K562 (cell line): ENCODE data around the gene ZBTB20. TPM values are rescaled to one million over a fixed set of nuclear protein-coding genes. Genes with fewer than 3 reads are reported as not detected.

Source experiments
- ATAC-seq: fragments of 200-7000 bp; cut with Tn5 transposase; 3 replicates; pipeline ENCODE4 v1.9.1; 2020; ENCODE audit warnings: moderate library complexity
- BruUV-seq: library from RNA; stranded (reverse); fragments of 400-500 nt; replicated peaks from 2 replicates; lab custom pipeline; 2021; lab: Mats Ljungman, UMichigan
- CTCF ChIA-PET: fragments of 300-600 bp; formaldehyde crosslinking; extraction: SDS; loops from one replicate; lab custom pipeline; 2021; ENCODE audit warnings: low intra/inter-chr PET ratio; lab: Yijun Ruan, JAX
- POLR2A ChIA-PET: fragments of 300-600, 350-650 bp; sonication (Branson Sonifier 250); formaldehyde crosslinking; extraction: SDS; loops from one replicate; lab custom pipeline; 2021; ENCODE audit warnings: antibody characterized with exemption, inconsistent platforms; lab: Yijun Ruan, JAX
- DNase-seq, 4 experiments: peaks; one replicate each; pipeline versions ENCODE4 v3.0.0 to v3.0.0-alpha.2; 2011 to 2018; ENCODE audit warnings: low spot score in 3 of 4, mixed read lengths in 3 of 4; ENCODE audit errors: extremely low read depth in 1 of 4
- FAIRE-seq: peaks from 2 replicates; lab custom pipeline; 2011; peaks lifted over from hg19 to GRCh38; lab: Jason Lieb, UNC
- H2AFZ ChIP-seq: 2 replicates; pipeline ENCODE4 v1.6.0; 2011; ENCODE audit warnings: low read depth, low read length, control low read depth, inconsistent platforms
- H3K27ac ChIP-seq: fragments of 200-600 bp; 3 replicates; pipeline ENCODE4 v1.8.0; 2011; ENCODE audit warnings: low read depth, mild to moderate bottlenecking, control low read depth, inconsistent platforms, low read length, moderate library complexity, mixed read lengths; ENCODE audit errors: extremely low read depth
- H3K27me3 ChIP-seq, 2 experiments: fragments of 300-600 bp in 1 of 2; 2 replicates in 1 of 2; 3 replicates in 1 of 2; pipeline versions ENCODE4 v1.6.0 to v1.8.0; 2011; ENCODE audit warnings: inconsistent platforms in 2 of 2, low read length in 2 of 2, mild to moderate bottlenecking in 1 of 2, mixed read lengths in 1 of 2, moderate library complexity in 1 of 2; ENCODE audit not compliant: control insufficient read depth in 2 of 2, insufficient read depth in 2 of 2
- H3K36me3 ChIP-seq: fragments of 300-600 bp; 3 replicates; pipeline ENCODE4 v1.8.0; 2011; ENCODE audit warnings: mild to moderate bottlenecking, low read length, inconsistent platforms; ENCODE audit not compliant: control insufficient read depth, insufficient read depth
- H3K4me1 ChIP-seq, 2 experiments: fragments of 200-600 bp in 1 of 2; replicated peaks in 1 of 2; 2 replicates in 1 of 2; 3 replicates in 1 of 2; pipeline versions ENCODE4 v1.5.1 to v1.8.0; 2011; ENCODE audit warnings: inconsistent platforms in 2 of 2, low read length in 2 of 2, mild to moderate bottlenecking in 1 of 2, mixed read lengths in 1 of 2, moderate library complexity in 1 of 2; ENCODE audit not compliant: control insufficient read depth in 2 of 2, insufficient read depth in 2 of 2
- H3K4me2 ChIP-seq: 2 replicates; pipeline ENCODE4 v1.6.1; 2011; ENCODE audit warnings: low read length, control low read depth, inconsistent platforms, mixed read lengths; ENCODE audit not compliant: insufficient read depth
- H3K4me3 ChIP-seq: fragments of 200-600 bp; sonication (generic), shearing (Covaris generic); 2 replicates; pipeline ENCODE4 v1.5.1; 2016; ENCODE audit warnings: control low read depth, inconsistent platforms
- H3K79me2 ChIP-seq: fragments of 200-600 bp; 3 replicates; pipeline ENCODE4 v1.8.0; 2011; ENCODE audit warnings: low read length, inconsistent platforms; ENCODE audit not compliant: control insufficient read depth, insufficient read depth
- H3K9ac ChIP-seq, 2 experiments: 2 replicates each; pipeline versions ENCODE4 v1.6.0 to v1.6.1; 2011; ENCODE audit warnings: low read depth in 2 of 2, low read length in 2 of 2, control low read depth in 1 of 2, inconsistent platforms in 1 of 2, mild to moderate bottlenecking in 1 of 2, mixed read lengths in 1 of 2; ENCODE audit not compliant: insufficient read depth in 1 of 2
- H3K9me1 ChIP-seq: one replicate; pipeline ENCODE4 v1.6.0; 2011; ENCODE audit warnings: inconsistent platforms, mild to moderate bottlenecking, low read length, moderate library complexity; ENCODE audit not compliant: control insufficient read depth, insufficient read depth
- H3K9me3 ChIP-seq: replicated peaks from 2 replicates; pipeline ENCODE4 v1.5.1; 2011; ENCODE audit warnings: low read depth, low read length, inconsistent platforms; ENCODE audit not compliant: control insufficient read depth, insufficient read depth
- H4K20me1 ChIP-seq: replicated peaks from 2 replicates; pipeline ENCODE4 v1.6.1; 2011; ENCODE audit warnings: low read length, inconsistent platforms, mixed read lengths; ENCODE audit not compliant: control insufficient read depth, insufficient read depth
- CBX5 ChIP-seq: IDR thresholded peaks from 2 replicates; pipeline ENCODE4 v1.6.1; 2014; ENCODE audit warnings: low read depth, borderline replicate concordance
- CHD2 ChIP-seq: IDR thresholded peaks from 2 replicates; pipeline ENCODE4 v1.6.1; 2011; ENCODE audit warnings: low read depth, low read length
- COPS2 ChIP-seq: fragments of 450-650 bp; conservative IDR thresholded peaks from 2 replicates; pipeline ENCODE4 v1.6.1; 2016; ENCODE audit warnings: mild to moderate bottlenecking, moderate library complexity
- LARP7 ChIP-seq: fragments of 450-650 bp; IDR thresholded peaks from 2 replicates; pipeline ENCODE4 v1.6.1; 2016
- POLR2A ChIP-seq: fragments of 450-650 bp; conservative IDR thresholded peaks from 2 replicates; pipeline ENCODE4 v1.6.1; 2016
- PTBP1 ChIP-seq: fragments of 200-400 bp; formaldehyde crosslinking; IDR thresholded peaks from 2 replicates; pipeline ENCODE4 v1.6.1; 2017; ENCODE audit warnings: low read depth, low read length
- RAD51 ChIP-seq: fragments of 450-650 bp; IDR thresholded peaks from 2 replicates; pipeline ENCODE4 v1.7.1; 2016; ENCODE audit warnings: low read depth, mild to moderate bottlenecking, borderline replicate concordance
- SAFB ChIP-seq: fragments of 200-400 bp; formaldehyde crosslinking; IDR thresholded peaks from 2 replicates; pipeline ENCODE4 v1.6.1; 2017; ENCODE audit warnings: low read depth, low read length, borderline replicate concordance
- SAP30 ChIP-seq: fragments of 200-600 bp; sonication (generic); IDR thresholded peaks from 2 replicates; pipeline ENCODE4 v1.6.1; 2012; ENCODE audit warnings: borderline replicate concordance, low read depth, mild to moderate bottlenecking, moderate library complexity, low read length, control low read depth, inconsistent platforms; ENCODE audit not compliant: insufficient read depth, poor library complexity, severe bottlenecking
- ZC3H8 ChIP-seq: fragments of 450-650 bp; IDR thresholded peaks from 2 replicates; pipeline ENCODE4 v1.6.1; 2017
- ZNF354B ChIP-seq: fragments of 250-450 bp; sonication (Bioruptor Pico); IDR thresholded peaks from 2 replicates; pipeline ENCODE4 v1.4.0; 2020
- ZNF507 ChIP-seq: conservative IDR thresholded peaks from 2 replicates; pipeline ENCODE4 v1.6.1; 2017; ENCODE audit warnings: missing genetic modification characterization, missing compliant biosample characterization
- ZNF586 ChIP-seq: fragments of 450-650 bp; formaldehyde crosslinking; conservative IDR thresholded peaks from 2 replicates; pipeline ENCODE4 v1.4.0; 2020; ENCODE audit warnings: mild to moderate bottlenecking, moderate library complexity
- WGBS: fragments of 100-300 bp; shearing (Covaris generic); methylation state at CpG from one replicate; pipeline ENCODE4 v1.1.6; 2016; ENCODE audit warnings: low coverage, mixed read lengths; ENCODE audit not compliant: insufficient coverage; ENCODE audit errors: missing lambda C conversion rate; 5-methylcytosine and 5-hydroxymethylcytosine counted together
- in situ Hi-C: fragments of 300-500 bp; cut with MboI; formaldehyde crosslinking; loops from 4 replicates; pipeline ENCODE4 v1.15.0; 2018; ENCODE audit warnings: inconsistent platforms, mixed read lengths
- intact Hi-C: fragments of 100-400 bp; cut with micrococcal nuclease; formaldehyde crosslinking; loops from 2 replicates; pipeline ENCODE4 v1.14.2; 2022
- polyA plus RNA-seq, 8 experiments: library from polyadenylated mRNA; depleted of rRNA in 4 of 8; stranded (reverse) in 5 of 8; unstranded in 3 of 8; fragments of >200 nt; fragmentation: Nextera tagmentation in 2 of 8; fragmentation: Illumina TruSeq in 1 of 8; extraction: Ambion mirVana in 2 of 8; extraction: Trizol in 1 of 8; gene quantifications; 2 replicates each; pipeline versions ENCODE4 v1.2.1 to v1.2.3, GENCODE V29; 2011 to 2014; ENCODE audit warnings: inconsistent platforms in 1 of 8, missing spikeins in 1 of 8
- total RNA-seq, 7 experiments: library from RNA; depleted of rRNA in 6 of 7; stranded (reverse); fragments of >200 nt in 6 of 7; fragmentation: Illumina TruSeq in 2 of 7; extraction: Trizol in 2 of 7; gene quantifications; 2 replicates each; pipeline versions ENCODE4 v1.2.1 to v1.2.3, GENCODE V29; 2011 to 2021; ENCODE audit warnings: low replicate concordance in 1 of 7
- TF ChIP-seq, protein P1 (sequence below): sonication (generic); formaldehyde crosslinking; IDR thresholded peaks from 2 replicates; pipeline ENCODE4 v1.8.0; 2022; ENCODE audit warnings: mild to moderate bottlenecking, missing genetic modification reagents
- TF ChIP-seq, protein P2 (sequence below): sonication (generic); formaldehyde crosslinking; IDR thresholded peaks from 2 replicates; pipeline ENCODE4 v1.9.0; 2022; ENCODE audit warnings: mild to moderate bottlenecking, missing genetic modification reagents
- TF ChIP-seq, protein P3 (sequence below), 2 experiments: fragments of 200-800 bp in 1 of 2; sonication (Bioruptor generic) in 1 of 2; sonication (generic) in 1 of 2; formaldehyde crosslinking in 1 of 2; IDR thresholded peaks in 1 of 2; conservative IDR thresholded peaks in 1 of 2; 2 replicates each; pipeline versions ENCODE4 v1.5.0 to v1.6.1; 2016 to 2020; ENCODE audit warnings: missing compliant biosample characterization in 1 of 2, missing genetic modification characterization in 1 of 2, missing genetic modification reagents in 1 of 2

The ZBTB20 gene
- total and polyA plus RNA-seq, 9 of the 15 experiments (the other 6 are each of a cell fraction or from before 2014, with no cell fraction given) = 0.17 to 1.7 (median 0.45) TPM

DNA sequence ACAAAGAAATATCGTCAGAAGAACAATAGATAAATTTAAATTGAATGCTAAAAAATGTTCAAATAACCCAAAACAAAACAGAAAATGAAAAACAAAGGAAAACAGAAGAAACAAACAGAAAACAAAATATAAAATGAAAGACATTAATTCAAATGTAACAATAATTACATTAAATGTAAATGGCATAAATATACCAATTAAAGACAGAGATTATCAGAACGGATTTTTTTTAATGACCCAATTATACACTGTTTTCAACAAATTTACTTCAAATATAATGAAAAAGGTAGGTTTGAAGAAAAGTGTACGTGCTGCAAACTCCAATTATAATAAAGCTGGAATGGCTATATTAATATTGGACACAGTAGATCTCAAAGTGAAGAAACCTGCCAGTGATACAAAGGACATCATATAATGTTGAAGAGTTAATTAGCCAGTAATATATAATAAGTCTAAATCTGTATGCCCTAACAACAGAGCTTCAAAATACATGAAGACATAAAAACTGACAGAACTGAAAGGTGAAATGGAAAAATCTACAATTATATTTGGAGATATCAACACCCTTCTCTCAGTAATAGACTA lies 193.8 kb downstream of the ZBTB20 start:
- no peaks in the 10 kb centered on the region for H3K79me2 ChIP-seq
- FAIRE-seq (no peak), ATAC-seq (no peak), DNase-seq (no peak)
- H3K27me3 ChIP-seq = no peaks in the 10 kb centered on the region
- ChIA-PET CTCF (no interaction called here), POLR2A (no interaction called here)
- no peak overlapping the region for H3K4me2 ChIP-seq
- H3K4me1 ChIP-seq = peaks cover 0 to 4% of the 10 kb centered on the region in 2 experiments; a peak in 2 of 5 replicates
- TF ChIP-seq ZNF354B (CRISPR knock-in tag) = peak; percentile 74; the same call in 1 of the 2 replicates
- peak; percentile 97 for TF ChIP-seq ZNF507 (tag)
- no peak for TF ChIP-seq ZC3H8
- no peak for TF ChIP-seq PTBP1
- no peak for TF ChIP-seq CHD2
- TF ChIP-seq RAD51 = no peak
- no peak overlapping the region for H3K9ac ChIP-seq
- H2AFZ ChIP-seq = no peak overlapping the region
- H3K27ac ChIP-seq = no peak overlapping the region
- in situ Hi-C loops = no loop called here
- 17% methylated on average over 2 of the region's 3 CpGs for WGBS
- H4K20me1 ChIP-seq = no peaks in the 10 kb centered on the region
- H3K4me3 ChIP-seq = no peak overlapping the region
- BruUV-seq = no TSS peak
- H3K9me1 ChIP-seq = no peaks in the 10 kb centered on the region
- no peaks in the 10 kb centered on the region for H3K36me3 ChIP-seq
- no peaks in the 10 kb centered on the region for H3K9me3 ChIP-seq
- intact Hi-C loops = no loop called here

DNA sequence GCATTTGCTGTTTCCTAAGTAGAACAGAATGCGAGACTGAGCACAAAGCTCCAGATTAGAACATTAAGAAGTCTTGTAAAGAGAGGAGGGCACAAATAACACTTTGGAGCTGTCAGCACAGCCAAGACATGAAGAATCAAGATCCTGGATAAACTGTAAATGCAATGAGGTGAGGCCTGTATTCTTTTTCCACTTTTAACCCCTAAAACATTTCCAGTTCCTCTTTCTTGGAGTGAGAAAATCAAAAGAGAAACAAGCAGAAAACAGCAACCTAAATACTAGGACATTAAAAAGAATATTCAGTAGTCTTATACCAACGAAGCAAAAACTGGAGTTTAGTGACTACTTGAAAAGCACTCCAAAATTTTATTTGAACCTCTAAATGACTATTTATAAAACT lies 204.3 kb downstream of the ZBTB20 start:
- Histone ChIP-seq H3K36me3 (no peaks in the 10 kb centered on the region), H3K9ac (no peak overlapping the region), H3K9me3 (no peaks in the 10 kb centered on the region), H2AFZ (no peak overlapping the region), H3K79me2 (no peaks in the 10 kb centered on the region), H3K4me3 (no peak overlapping the region), H3K27me3 (no peaks in the 10 kb centered on the region), H3K4me2 (no peak overlapping the region), H3K4me1 (no peaks in the 10 kb centered on the region), H4K20me1 (no peaks in the 10 kb centered on the region), H3K9me1 (no peaks in the 10 kb centered on the region), H3K27ac (no peak overlapping the region)
- no peak for ATAC-seq
- POLR2A ChIA-PET = no interaction called here
- 18% methylated on average over 2 of the region's 2 CpGs for WGBS
- FAIRE-seq = no peak
- intact Hi-C loops (no loop called here), in situ Hi-C loops (no loop called here)
- no TSS peak for BruUV-seq
- CTCF ChIA-PET = no interaction called here
- no peak for DNase-seq
- TF ChIP-seq SAP30 = no peak
- TF ChIP-seq, protein P1, sequence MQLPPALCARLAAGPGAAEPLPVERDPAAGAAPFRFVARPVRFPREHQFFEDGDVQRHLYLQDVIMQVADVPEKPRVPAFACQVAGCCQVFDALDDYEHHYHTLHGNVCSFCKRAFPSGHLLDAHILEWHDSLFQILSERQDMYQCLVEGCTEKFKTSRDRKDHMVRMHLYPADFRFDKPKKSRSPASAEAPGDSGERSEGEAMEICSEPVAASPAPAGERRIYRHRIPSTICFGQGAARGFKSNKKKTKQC (CRISPR knock-in tag) = no peak
- TF ChIP-seq, protein P2, sequence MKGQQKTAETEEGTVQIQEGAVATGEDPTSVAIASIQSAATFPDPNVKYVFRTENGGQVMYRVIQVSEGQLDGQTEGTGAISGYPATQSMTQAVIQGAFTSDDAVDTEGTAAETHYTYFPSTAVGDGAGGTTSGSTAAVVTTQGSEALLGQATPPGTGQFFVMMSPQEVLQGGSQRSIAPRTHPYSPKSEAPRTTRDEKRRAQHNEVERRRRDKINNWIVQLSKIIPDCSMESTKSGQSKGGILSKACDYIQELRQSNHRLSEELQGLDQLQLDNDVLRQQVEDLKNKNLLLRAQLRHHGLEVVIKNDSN (CRISPR knock-in tag) = no peak
- TF ChIP-seq CBX5 = no peak
- no peak for TF ChIP-seq ZNF586 (CRISPR knock-in tag)
- TF ChIP-seq COPS2 = no peak
- TF ChIP-seq, protein P3, sequence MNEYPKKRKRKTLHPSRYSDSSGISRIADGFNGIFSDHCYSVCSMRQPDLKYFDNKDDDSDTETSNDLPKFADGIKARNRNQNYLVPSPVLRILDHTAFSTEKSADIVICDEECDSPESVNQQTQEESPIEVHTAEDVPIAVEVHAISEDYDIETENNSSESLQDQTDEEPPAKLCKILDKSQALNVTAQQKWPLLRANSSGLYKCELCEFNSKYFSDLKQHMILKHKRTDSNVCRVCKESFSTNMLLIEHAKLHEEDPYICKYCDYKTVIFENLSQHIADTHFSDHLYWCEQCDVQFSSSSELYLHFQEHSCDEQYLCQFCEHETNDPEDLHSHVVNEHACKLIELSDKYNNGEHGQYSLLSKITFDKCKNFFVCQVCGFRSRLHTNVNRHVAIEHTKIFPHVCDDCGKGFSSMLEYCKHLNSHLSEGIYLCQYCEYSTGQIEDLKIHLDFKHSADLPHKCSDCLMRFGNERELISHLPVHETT (CRISPR knock-in tag; conservative IDR thresholded peaks at IDR 0.05 in 1 of 2, IDR thresholded peaks at IDR 0.05 in 1 of 2) = no peak
- no peak for TF ChIP-seq POLR2A
- TF ChIP-seq LARP7 = no peak
- TF ChIP-seq SAFB = no peak
